ENCODE results near the gene ARL8B. TPM values are rescaled to one million over a fixed set of nuclear protein-coding genes. Genes with fewer than 3 reads are reported as not detected.
"Not testable (repeated sequence)": the region's sequence is repeated elsewhere in the genome, so short reads cannot be mapped to it uniquely, and the experiment has no call there.

The ARL8B gene
- total RNA-seq (10 to 100 TPM; 64.5 to 66.9 TPM), polyA plus RNA-seq (48.0 TPM)

- Histone ChIP-seq H3K4me1 (ENCODE audit: insufficient read depth, low read length) (peaks cover 43% of the 10 kb centered on the region), H3K27me3 (ENCODE audit: insufficient read depth, low read length, poor library complexity, severe bottlenecking) (no peaks in the 10 kb centered on the region), H3K36me3 (ENCODE audit: insufficient read depth, low read length) (no peaks in the 10 kb centered on the region), H3K27ac (ENCODE audit: low read depth, low read length) (peak within 1 kb of the TSS; percentile 90), H3K9me3 (ENCODE audit: low read length) (no peaks in the 10 kb centered on the region), H3K4me3 (ENCODE audit: low read length) (peak within 1 kb of the TSS; percentile 61)
- Mint-ChIP-seq H3K9me3 (peaks cover 0 to 2% (median 0%) of the 10 kb centered on the region in 5 donors), H3K4me3 (peak within 1 kb of the TSS; percentile 81 to 95 (median 84)), H3K36me3 (peaks cover 0 to 14% (median 0%) of the 10 kb centered on the region in 3 donors), H3K27ac (peak within 1 kb of the TSS; percentile 78 to 98 (median 91)), H3K27me3 (no peaks in the 10 kb centered on the region), H3K4me1 (peaks cover 41 to 50% (median 48%) of the 10 kb centered on the region in 3 donors)
- peak; percentile 85 to 92 (median 87) for DNase-seq
- ChIA-PET CTCF (interaction anchor here (0.9 to 3.8 kb wide), 8 partner anchors 11 to 411 kb away, joined by 3 to 13 read pairs (median 6); partner anchors contain the start of gene EDEM1), POLR2A (no interaction called here)
Observed at GRCh38 chr3:5122030-5122740, at the start of gene ARL8B. Gene ARL8B (plus strand): TSS chr3:5122292. CDS start chr3:5122466, 174 bp downstream.

- Mint-ChIP-seq H3K4me3 (no peak overlapping the region), H3K9me3 (no peaks in the 10 kb centered on the region), H3K4me1 (no peaks in the 10 kb centered on the region), H3K27ac (no peak overlapping the region), H3K36me3 (no peaks in the 10 kb centered on the region), H3K27me3 (peaks cover 6 to 22% of the 10 kb centered on the region in 2 donors)
- no peaks in the 10 kb centered on the region for H3K36me3 ChIP-seq (ENCODE audit: insufficient read depth, low read length)
- no peak overlapping the region for H3K27ac ChIP-seq (ENCODE audit: low read depth, low read length)
- no peak for DNase-seq
- H3K4me3 ChIP-seq (ENCODE audit: low read length), result no peak overlapping the region
- H3K9me3 ChIP-seq (ENCODE audit: low read length), result no peaks in the 10 kb centered on the region
- no peaks in the 10 kb centered on the region for H3K27me3 ChIP-seq (ENCODE audit: insufficient read depth, low read length, poor library complexity, severe bottlenecking)
- no peaks in the 10 kb centered on the region for H3K4me1 ChIP-seq (ENCODE audit: insufficient read depth, low read length)
- CTCF ChIA-PET, result no interaction called here
- POLR2A ChIA-PET, result no interaction called here
Observed at GRCh38 chr3:5073374-5074085, 48.6 kb upstream of the ARL8B start.

DNA sequence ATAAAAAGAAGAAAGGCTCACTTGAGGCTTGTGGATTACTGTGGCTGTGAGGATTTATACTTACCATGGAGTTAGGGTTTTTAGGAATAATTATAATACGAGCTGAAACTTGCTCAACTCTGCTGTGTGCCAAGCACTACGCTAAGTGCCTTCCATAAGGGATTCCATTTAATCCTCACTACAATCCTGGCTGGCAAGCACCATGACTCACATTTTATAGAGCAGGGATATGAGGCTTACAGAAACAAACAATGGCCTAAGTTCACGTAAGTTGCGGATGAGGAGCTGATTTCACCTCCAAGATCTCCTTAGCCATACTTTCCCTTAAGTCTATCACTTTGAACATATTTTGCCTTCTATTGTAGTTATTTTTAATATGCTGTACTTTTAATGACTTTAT lies 43.9 kb upstream of the ARL8B start:
- H3K27ac Mint-ChIP-seq, result no peak overlapping the region
- H3K36me3 ChIP-seq (ENCODE audit: insufficient read depth, low read length), result no peaks in the 10 kb centered on the region
- no peaks in the 10 kb centered on the region for H3K4me1 Mint-ChIP-seq
- H3K4me3 Mint-ChIP-seq, result no peak overlapping the region
- DNase-seq, result no peak
- H3K9me3 ChIP-seq (ENCODE audit: low read length), result no peaks in the 10 kb centered on the region
- no peaks in the 10 kb centered on the region for H3K4me1 ChIP-seq (ENCODE audit: insufficient read depth, low read length)
- H3K27ac ChIP-seq (ENCODE audit: low read depth, low read length), result no peak overlapping the region
- ChIA-PET CTCF (no interaction called here), POLR2A (no interaction called here)
- no peak overlapping the region for H3K4me3 ChIP-seq (ENCODE audit: low read length)
- no peaks in the 10 kb centered on the region for H3K27me3 ChIP-seq (ENCODE audit: insufficient read depth, low read length, poor library complexity, severe bottlenecking)
- no peaks in the 10 kb centered on the region for H3K9me3 Mint-ChIP-seq
- peaks cover 5 to 10% of the 10 kb centered on the region in 2 donors for H3K27me3 Mint-ChIP-seq
- H3K36me3 Mint-ChIP-seq, result no peaks in the 10 kb centered on the region

- Mint-ChIP-seq H3K4me1 (no peaks in the 10 kb centered on the region), H3K36me3 (no peaks in the 10 kb centered on the region), H3K27ac (no peak overlapping the region), H3K27me3 (peaks cover 7 to 15% of the 10 kb centered on the region in 2 donors), H3K9me3 (peaks cover 0 to 2% (median 0%) of the 10 kb centered on the region in 5 donors), H3K4me3 (no peak overlapping the region)
- Histone ChIP-seq H3K27ac (ENCODE audit: low read depth, low read length) (no peak overlapping the region), H3K4me3 (ENCODE audit: low read length) (no peak overlapping the region), H3K36me3 (ENCODE audit: insufficient read depth, low read length) (no peaks in the 10 kb centered on the region), H3K9me3 (ENCODE audit: low read length) (no peaks in the 10 kb centered on the region), H3K27me3 (ENCODE audit: insufficient read depth, low read length, poor library complexity, severe bottlenecking) (no peaks in the 10 kb centered on the region), H3K4me1 (ENCODE audit: insufficient read depth, low read length) (no peaks in the 10 kb centered on the region)
- DNase-seq, result no peak
- POLR2A ChIA-PET, result no interaction called here
- CTCF ChIA-PET, result interaction anchor here (1.5 kb wide), 1 partner anchor 22 kb away, joined by 4 read pairs; no protein-coding TSS in a partner anchor
Observed at GRCh38 chr3:5079761-5080160, 42.3 kb upstream of the ARL8B start.

- ChIA-PET CTCF (no interaction called here), POLR2A (no interaction called here)
- Mint-ChIP-seq H3K4me3 (no peak overlapping the region), H3K27me3 (peaks cover 7 to 15% of the 10 kb centered on the region in 2 donors), H3K27ac (peak overlapping the region in 1 of 8 donors; percentile 61), H3K36me3 (no peaks in the 10 kb centered on the region), H3K9me3 (peaks cover 0 to 2% (median 0%) of the 10 kb centered on the region in 5 donors), H3K4me1 (no peaks in the 10 kb centered on the region)
- Histone ChIP-seq H3K27me3 (ENCODE audit: insufficient read depth, low read length, poor library complexity, severe bottlenecking) (no peaks in the 10 kb centered on the region), H3K36me3 (ENCODE audit: insufficient read depth, low read length) (no peaks in the 10 kb centered on the region), H3K4me3 (ENCODE audit: low read length) (no peak overlapping the region), H3K9me3 (ENCODE audit: low read length) (no peaks in the 10 kb centered on the region), H3K4me1 (ENCODE audit: insufficient read depth, low read length) (no peaks in the 10 kb centered on the region), H3K27ac (ENCODE audit: low read depth, low read length) (peak overlapping the region; percentile 47)
- DNase-seq, result no peak
Observed at GRCh38 chr3:5080779-5081550, 41.1 kb upstream of the ARL8B start.

DNA sequence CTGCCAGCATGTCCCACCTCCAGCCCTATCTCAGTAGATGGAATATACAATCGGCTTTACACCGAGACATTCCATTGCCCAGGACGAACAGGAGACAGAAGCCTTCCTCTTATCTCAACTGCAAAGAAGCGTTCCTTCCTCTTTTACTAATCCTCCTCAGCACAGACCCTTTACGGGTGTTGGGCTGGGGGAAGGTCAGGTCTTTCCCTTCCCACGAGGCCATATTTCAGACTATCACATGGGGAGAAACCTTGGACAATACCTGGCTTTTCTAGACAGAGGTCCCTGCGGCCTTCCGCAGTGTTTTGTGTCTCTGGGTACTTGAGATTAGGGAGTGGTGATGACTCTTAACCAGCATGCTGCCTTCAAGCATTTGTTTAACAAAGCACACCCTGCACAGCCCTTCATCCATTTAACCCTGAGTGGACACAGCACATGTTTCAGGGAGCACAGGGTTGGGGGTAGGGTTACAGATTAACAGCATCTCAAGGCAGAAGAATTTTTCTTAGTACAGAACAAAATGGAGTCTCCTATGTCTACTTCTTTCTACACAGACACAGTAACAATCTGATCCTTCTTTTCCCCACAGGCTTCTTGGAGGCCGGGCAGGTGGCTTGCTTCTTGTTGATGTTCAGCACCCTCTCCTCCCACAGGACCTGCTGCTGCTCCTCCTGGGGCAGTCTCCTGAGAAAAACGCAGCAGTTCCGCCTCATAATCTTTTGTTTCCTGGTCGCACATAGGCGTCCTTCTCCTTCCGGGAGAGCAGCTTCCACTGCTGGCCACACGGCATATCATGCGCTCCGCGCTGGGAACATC lies 39.9 kb upstream of the ARL8B start:
- H3K9me3 Mint-ChIP-seq; CTCF ChIA-PET; H3K4me1 Mint-ChIP-seq; DNase-seq; POLR2A ChIA-PET; H3K27ac Mint-ChIP-seq; H3K4me3 Mint-ChIP-seq; H3K36me3 ChIP-seq (ENCODE audit: insufficient read depth, low read length); H3K27me3 ChIP-seq (ENCODE audit: insufficient read depth, low read length, poor library complexity, severe bottlenecking); H3K9me3 ChIP-seq (ENCODE audit: low read length); H3K4me3 ChIP-seq (ENCODE audit: low read length); H3K4me1 ChIP-seq (ENCODE audit: insufficient read depth, low read length); H3K36me3 Mint-ChIP-seq: not testable (repeated sequence)
- H3K27me3 Mint-ChIP-seq, result peaks cover 7 to 15% of the 10 kb centered on the region in 2 donors
- H3K27ac ChIP-seq (ENCODE audit: low read depth, low read length), result peak overlapping the region; percentile 65

DNA sequence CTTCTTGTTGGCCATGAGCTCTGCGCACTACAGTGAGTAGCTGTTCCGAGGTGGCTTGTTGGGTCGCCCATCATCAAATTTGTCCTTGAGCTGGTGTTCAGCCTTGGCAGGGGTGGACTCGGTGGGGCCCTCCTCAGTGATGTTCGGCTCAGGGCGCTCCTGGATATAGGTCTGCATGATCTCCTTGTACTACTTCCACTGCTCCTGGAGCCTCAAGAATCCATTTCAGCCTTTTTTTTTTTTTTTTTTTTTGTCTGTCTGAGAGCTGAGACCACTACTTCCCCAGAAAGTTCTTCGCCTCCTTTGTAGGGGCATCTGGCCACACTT lies 39.3 kb upstream of the ARL8B start:
- DNase-seq, result no peak
- no peaks in the 10 kb centered on the region for H3K4me1 Mint-ChIP-seq
- H3K9me3 ChIP-seq (ENCODE audit: low read length), result no peaks in the 10 kb centered on the region
- H3K4me3 Mint-ChIP-seq, result no peak overlapping the region
- H3K4me3 ChIP-seq (ENCODE audit: low read length), result no peak overlapping the region
- H3K9me3 Mint-ChIP-seq, result peaks cover 0 to 2% (median 0%) of the 10 kb centered on the region in 5 donors
- H3K27me3 Mint-ChIP-seq, result peaks cover 7 to 15% of the 10 kb centered on the region in 2 donors
- CTCF ChIA-PET, result no interaction called here
- no peaks in the 10 kb centered on the region for H3K4me1 ChIP-seq (ENCODE audit: insufficient read depth, low read length)
- H3K27ac Mint-ChIP-seq, result no peak overlapping the region
- peak overlapping the region; percentile 65 for H3K27ac ChIP-seq (ENCODE audit: low read depth, low read length)
- no peaks in the 10 kb centered on the region for H3K36me3 ChIP-seq (ENCODE audit: insufficient read depth, low read length)
- POLR2A ChIA-PET, result no interaction called here
- no peaks in the 10 kb centered on the region for H3K27me3 ChIP-seq (ENCODE audit: insufficient read depth, low read length, poor library complexity, severe bottlenecking)
- no peaks in the 10 kb centered on the region for H3K36me3 Mint-ChIP-seq

All from CD8-positive, alpha-beta memory T cell (primary cell).